ENCODE measurements around the gene PCIF1.

The PCIF1 gene

DNA sequence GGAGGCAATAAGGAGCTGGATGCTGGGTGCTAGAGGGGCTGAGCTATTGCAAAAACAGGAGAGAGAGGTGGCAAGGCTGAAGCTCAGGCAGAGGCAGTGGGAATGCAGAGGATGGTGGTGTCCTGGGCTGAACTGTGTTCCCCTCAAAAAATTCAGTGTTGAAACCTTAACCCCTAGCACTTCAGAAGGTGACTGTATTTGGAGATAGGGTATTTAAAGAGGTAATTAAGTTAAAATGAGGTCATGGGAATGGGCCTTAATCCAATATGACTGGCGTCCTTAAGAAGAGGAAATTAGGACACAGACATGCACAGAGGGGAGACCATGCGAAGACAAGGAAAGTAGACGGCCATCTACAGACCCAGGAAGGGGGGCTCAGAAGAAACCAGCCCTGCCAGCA is 62.7 kb downstream of the PCIF1 start:
- DNase-seq: no peak

Measured in activated T-cell treated with anti-CD3 and anti-CD28 coated beads for 4 hours (primary cell).